HEK293T (cell line): ENCODE results near the gene MACO1.

Source experiments
- CTCF ChIA-PET: fragments of 350-600 bp; formaldehyde crosslinking; extraction: SDS; loops from one replicate; lab custom pipeline; 2021; ENCODE audit warnings: antibody characterized with exemption, inconsistent platforms; lab: Yijun Ruan, JAX
- POLR2A ChIA-PET: fragments of 350-600 bp; formaldehyde crosslinking; extraction: SDS; loops from one replicate; lab custom pipeline; 2020; ENCODE audit warnings: antibody characterized with exemption, inconsistent platforms; lab: Yijun Ruan, JAX
- DNase-seq: peaks from one replicate; pipeline ENCODE4 v3.0.0; 2012; ENCODE audit warnings: mixed read lengths; ENCODE audit errors: extremely low spot score
- ARNT ChIP-seq: fragments of 450-650 bp; IDR thresholded peaks from 2 replicates; pipeline ENCODE4 v1.6.1; 2017; ENCODE audit warnings: mild to moderate bottlenecking
- BHLHE40 ChIP-seq: fragments of 450-650 bp; IDR thresholded peaks from 2 replicates; pipeline ENCODE4 v1.6.1; 2016; ENCODE audit warnings: mild to moderate bottlenecking, moderate library complexity, borderline replicate concordance
- CTBP1 ChIP-seq: fragments of 450-650 bp; IDR thresholded peaks from 2 replicates; pipeline ENCODE4 v1.6.1; 2016; ENCODE audit warnings: borderline replicate concordance
- ELF4 ChIP-seq: fragments of 450-650 bp; IDR thresholded peaks from 2 replicates; pipeline ENCODE4 v1.6.1; 2017; ENCODE audit warnings: antibody characterized with exemption
- FOXA1 ChIP-seq: fragments of 450-650 bp; IDR thresholded peaks from 2 replicates; pipeline ENCODE4 v1.6.1; 2016; ENCODE audit warnings: mild to moderate bottlenecking
- FOXK2 ChIP-seq: fragments of 450-650 bp; IDR thresholded peaks from 2 replicates; pipeline ENCODE4 v1.6.1; 2016; ENCODE audit warnings: mild to moderate bottlenecking
- FOXM1 ChIP-seq: fragments of 450-650 bp; IDR thresholded peaks from 2 replicates; pipeline ENCODE4 v1.6.1; 2017; ENCODE audit warnings: mild to moderate bottlenecking, borderline replicate concordance
- HDGF ChIP-seq: fragments of 450-650 bp; IDR thresholded peaks from 2 replicates; pipeline ENCODE4 v1.6.1; 2017; ENCODE audit warnings: antibody characterized with exemption, borderline replicate concordance
- L3MBTL2 ChIP-seq: fragments of 450-650 bp; conservative IDR thresholded peaks from 2 replicates; pipeline ENCODE4 v1.6.1; 2016; ENCODE audit warnings: mild to moderate bottlenecking
- LEF1 ChIP-seq: fragments of 450-650 bp; IDR thresholded peaks from 2 replicates; pipeline ENCODE4 v1.6.1; 2017; ENCODE audit warnings: mild to moderate bottlenecking, borderline replicate concordance
- NFRKB ChIP-seq: fragments of 450-650 bp; IDR thresholded peaks from 2 replicates; pipeline ENCODE4 v1.6.1; 2016; ENCODE audit warnings: mild to moderate bottlenecking, moderate library complexity
- PKNOX1 ChIP-seq: fragments of 450-650 bp; IDR thresholded peaks from 2 replicates; pipeline ENCODE4 v1.6.1; 2016
- SP1 ChIP-seq: fragments of 450-650 bp; IDR thresholded peaks from 2 replicates; pipeline ENCODE4 v1.6.1; 2017
- SUZ12 ChIP-seq: fragments of 450-650 bp; IDR thresholded peaks from 2 replicates; pipeline ENCODE4 v1.6.1; 2016; ENCODE audit warnings: mild to moderate bottlenecking
- TARDBP ChIP-seq: fragments of 450-650 bp; IDR thresholded peaks from 2 replicates; pipeline ENCODE4 v1.6.1; 2016
- ZNF384 ChIP-seq: fragments of 450-650 bp; IDR thresholded peaks from 2 replicates; pipeline ENCODE4 v1.6.1; 2016

Gene MACO1

GRCh38 chr1:25513666-25514065, 83.0 kb downstream of the MACO1 start:
- CTCF ChIA-PET = no interaction called here

DNA sequence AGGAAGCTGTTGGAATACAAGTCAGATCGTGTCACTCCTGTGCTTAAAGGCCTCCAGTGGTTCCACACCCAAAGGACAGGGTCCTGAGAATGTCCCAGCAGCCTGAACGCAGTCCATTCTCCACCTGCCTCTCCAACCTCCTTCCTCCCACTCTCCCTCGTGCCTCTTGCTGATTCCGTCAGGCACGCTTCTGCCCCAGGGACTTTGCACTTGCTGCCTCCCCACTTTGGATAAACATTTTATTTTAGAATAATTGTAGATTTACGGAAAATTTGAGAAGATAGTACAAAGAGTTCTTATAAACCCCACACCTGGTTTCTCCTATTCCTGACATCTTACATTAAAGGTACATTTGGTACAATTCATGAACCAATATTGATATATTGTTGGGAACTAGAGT, 84.3 kb downstream of the MACO1 start:
- TF ChIP-seq SP1 = no peak
- TF ChIP-seq FOXM1 = no peak
- ChIA-PET POLR2A (no interaction called here), CTCF (no interaction called here)
- DNase-seq = no peak

More at GRCh38 chr1:25513666-25514065, 83.0 kb downstream of the MACO1 start:
- no peak for TF ChIP-seq HDGF
- POLR2A ChIA-PET = no interaction called here
- DNase-seq = no peak

DNA sequence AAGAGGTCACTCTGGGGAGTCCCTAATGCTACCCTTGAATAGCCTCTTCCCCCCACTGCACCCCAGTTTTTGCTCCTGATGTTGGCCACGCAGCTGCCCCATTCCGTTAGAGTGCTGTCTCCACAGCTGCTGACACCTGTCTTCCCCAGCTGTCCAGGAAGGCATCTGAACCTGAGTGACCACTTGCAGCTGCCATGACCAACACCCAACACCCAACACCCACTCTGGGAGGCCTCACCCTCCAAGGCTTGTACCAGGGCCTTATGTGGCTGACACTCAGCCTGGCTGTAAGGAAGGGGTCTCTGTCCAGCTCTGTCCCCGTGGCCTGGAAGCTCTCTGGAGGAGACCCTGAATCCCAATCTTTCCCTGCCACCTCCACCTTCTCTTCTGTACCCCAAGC, 86.0 kb downstream of the MACO1 start:
- no peak for TF ChIP-seq SP1
- CTCF ChIA-PET = interaction anchor here (0.6 kb wide), 1 partner anchor 108 kb away, joined by 3 read pairs; no protein-coding TSS in a partner anchor
- no peak for DNase-seq
- POLR2A ChIA-PET = no interaction called here

GRCh38 chr1:25517476-25518394, 87.0 kb downstream of the MACO1 start:
- no peak for DNase-seq
- ChIA-PET POLR2A (no interaction called here), CTCF (no interaction called here)
- no peak for TF ChIP-seq TARDBP
- no peak for TF ChIP-seq BHLHE40
- TF ChIP-seq PKNOX1 = no peak
- no peak for TF ChIP-seq HDGF
- TF ChIP-seq FOXA1 = no peak
- no peak for TF ChIP-seq CTBP1

DNA sequence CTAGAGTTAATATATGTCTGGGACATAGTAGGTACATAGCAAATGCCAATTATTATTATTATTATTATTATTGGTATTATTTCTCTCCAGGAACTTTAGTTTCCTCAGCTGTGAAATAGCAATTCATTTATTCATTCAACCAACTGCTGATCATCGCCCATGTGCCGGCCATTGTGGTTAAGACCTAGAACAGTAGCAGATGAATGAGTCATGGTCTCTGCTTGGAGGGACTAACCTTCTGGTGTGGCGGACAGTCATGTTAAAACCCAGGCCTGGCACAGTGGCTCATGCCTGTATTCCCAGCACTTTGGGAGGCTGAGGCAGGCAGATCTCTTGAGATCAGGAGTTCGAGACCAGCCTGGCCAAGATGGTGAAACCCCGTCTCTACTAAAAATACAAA, 88.9 kb downstream of the MACO1 start:
- CTCF ChIA-PET = interaction anchor here (0.7 to 1.9 kb wide), 3 partner anchors 14 to 47 kb away, joined by 3 to 7 read pairs (median 5); no protein-coding TSS in a partner anchor
- no peak for DNase-seq
- TF ChIP-seq PKNOX1 (no peak), HDGF (no peak), ARNT (no peak), LEF1 (no peak), FOXA1 (no peak), L3MBTL2 (no peak), SP1 (no peak), CTBP1 (no peak), BHLHE40 (no peak), TARDBP (no peak), NFRKB (no peak), ELF4 (no peak)
- POLR2A ChIA-PET = no interaction called here

DNA sequence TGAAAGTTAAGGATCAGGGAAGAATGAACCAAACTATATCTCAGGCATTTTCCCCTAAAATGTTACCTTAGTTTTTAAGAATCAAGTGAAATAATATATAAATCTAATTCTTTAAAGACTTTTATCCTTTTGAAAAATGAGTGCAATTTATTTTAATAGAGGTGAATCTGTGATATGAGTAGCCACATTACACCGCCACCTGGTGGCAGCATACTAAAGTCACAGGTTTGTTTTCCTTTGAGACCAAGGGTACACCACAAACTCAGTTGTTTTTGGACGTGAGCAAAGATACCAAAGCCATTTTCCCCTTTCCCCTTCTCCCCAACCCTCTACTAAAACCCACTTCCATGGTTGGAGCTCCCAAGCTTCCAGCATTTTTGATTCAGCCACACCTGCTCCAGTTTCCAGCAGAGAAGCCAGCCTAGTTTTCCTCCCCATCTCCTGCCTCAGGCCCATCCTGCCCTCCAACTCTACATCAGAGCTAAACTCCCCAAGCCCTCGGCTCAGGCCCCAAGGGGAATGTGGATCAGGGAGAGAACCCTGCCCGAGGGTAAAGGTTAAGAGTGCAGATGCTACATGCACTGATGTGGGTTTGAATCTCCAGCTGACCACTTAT, 89.9 kb downstream of the MACO1 start:
- POLR2A ChIA-PET = no interaction called here
- peak; percentile 58 for DNase-seq
- TF ChIP-seq FOXA1 (no peak), FOXM1 (no peak), SUZ12 (no peak), BHLHE40 (no peak), PKNOX1 (no peak)
- CTCF ChIA-PET = interaction anchor here (0.6 to 1.4 kb wide), 4 partner anchors 15 to 140 kb away, joined by 3 to 8 read pairs (median 3); no protein-coding TSS in a partner anchor

DNA sequence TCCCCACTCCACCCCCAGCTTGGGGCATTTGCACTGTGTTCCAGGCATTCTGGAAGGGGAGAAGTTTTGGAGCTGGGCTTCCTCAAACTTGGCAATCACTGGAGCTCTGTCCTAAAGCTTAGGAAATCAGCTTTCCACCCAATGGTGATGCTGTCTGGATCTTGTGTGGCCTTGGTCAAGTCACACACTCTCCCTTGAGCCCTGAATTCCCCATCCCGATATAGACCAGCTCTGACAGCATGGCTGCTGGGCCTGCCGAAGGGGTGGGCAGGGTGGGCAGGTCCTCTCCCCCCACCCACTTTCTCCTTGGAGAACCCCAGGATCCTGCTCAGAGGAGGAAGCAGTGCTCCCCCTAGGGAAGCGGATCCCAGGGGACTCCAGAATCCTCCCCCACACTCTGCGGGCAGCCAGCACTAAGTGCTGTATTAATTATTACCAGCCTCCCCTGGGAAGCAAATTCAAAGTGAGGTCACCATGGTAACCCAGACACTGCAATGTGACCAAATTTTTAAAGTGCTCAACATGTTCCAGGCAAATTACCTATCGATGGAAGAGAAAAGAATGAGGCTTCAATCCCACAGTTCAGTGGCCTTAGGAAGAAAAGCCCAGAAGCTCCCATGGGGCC, 91.4 kb downstream of the MACO1 start:
- ChIA-PET CTCF (interaction anchor here (0.8 to 1.5 kb wide), 2 partner anchors 19 to 476 kb away, joined by 3 read pairs; partner anchors contain the start of gene PAFAH2), POLR2A (interaction anchor here (1.1 kb wide), 1 partner anchor 275 kb away, joined by 3 read pairs; the partner anchor contains the start of gene RSRP1)
- TF ChIP-seq ELF4 = no peak
- no peak for TF ChIP-seq LEF1
- no peak for TF ChIP-seq HDGF
- TF ChIP-seq FOXA1 = no peak
- no peak for TF ChIP-seq ZNF384
- no peak for TF ChIP-seq FOXK2
- no peak for TF ChIP-seq PKNOX1
- TF ChIP-seq ARNT = no peak
- no peak for TF ChIP-seq CTBP1
- TF ChIP-seq L3MBTL2 = no peak
- TF ChIP-seq BHLHE40 = no peak
- no peak for TF ChIP-seq TARDBP
- TF ChIP-seq NFRKB = no peak
- no peak for TF ChIP-seq SP1
- DNase-seq = no peak
